Measurements from ENCODE around the gene ALDH1A3.

GRCh38 chr15:100901702-100902435 lies 22.2 kb downstream of the ALDH1A3 start:
- TF ChIP-seq ZNF274 (IDR thresholded peaks at IDR 0.05; ENCODE audit: low read length) (no peak), ZNF274 (tag by site-specific recombination; IDR thresholded peaks at IDR 0.05; ENCODE audit: borderline replicate concordance) (no peak), TRIM28 (IDR thresholded peaks at IDR 0.05; ENCODE audit: borderline replicate concordance, low read length) (no peak), CTCF (tag by site-specific recombination; IDR thresholded peaks at IDR 0.05) (no peak), ZBTB8A (tag by site-specific recombination; IDR thresholded peaks at IDR 0.05) (no peak), ZNF26 (tag by site-specific recombination; IDR thresholded peaks at IDR 0.05) (no peak), MYNN (tag by site-specific recombination; IDR thresholded peaks at IDR 0.05; ENCODE audit: borderline replicate concordance) (no peak)
